ENCODE data around the gene TAAR6.
"Not testable (repeated sequence)": the region's sequence is repeated elsewhere in the genome, so short reads cannot be mapped to it uniquely, and the experiment has no call there.

The TAAR6 gene

GRCh38 chr6:132548746-132549463 is 21.2 kb upstream of the TAAR6 start:
- TF ChIP-seq CTCF (IDR thresholded peaks at IDR 0.05; ENCODE audit: insufficient read depth, low read length, poor library complexity, severe bottlenecking): no peak
- DNase-seq (ENCODE audit: extremely low read depth, insufficient read length): no peak
- Histone ChIP-seq H3K36me3 (ENCODE audit: control insufficient read depth, insufficient read depth, low read length) (no peaks in the 10 kb centered on the region), H3K27me3 (replicated peaks; ENCODE audit: control insufficient read depth, insufficient read depth, low read length) (no peaks in the 10 kb centered on the region; the same call in none of the 2 replicates), H3K4me3 (replicated peaks; ENCODE audit: low read depth, low read length) (no peak overlapping the region)

GRCh38 chr6:132551214-132551613 is 18.9 kb upstream of the TAAR6 start:
- no peaks in the 10 kb centered on the region for H3K36me3 ChIP-seq (ENCODE audit: control insufficient read depth, insufficient read depth, low read length)
- no peak overlapping the region for H3K4me3 ChIP-seq (replicated peaks; ENCODE audit: low read depth, low read length)
- no peaks in the 10 kb centered on the region; the same call in none of the 2 replicates for H3K27me3 ChIP-seq (replicated peaks; ENCODE audit: control insufficient read depth, insufficient read depth, low read length)
- DNase-seq (ENCODE audit: extremely low read depth, insufficient read length): no peak
- no peak for TF ChIP-seq CTCF (IDR thresholded peaks at IDR 0.05; ENCODE audit: insufficient read depth, low read length, poor library complexity, severe bottlenecking)

GRCh38 chr6:132552372-132552771 is 17.8 kb upstream of the TAAR6 start, which contains the start of gene TAAR8:
Gene TAAR8, plus strand, starts transcription at chr6:132552672. Its CDS starts 21 bp downstream, at chr6:132552693.
- DNase-seq (ENCODE audit: extremely low read depth, insufficient read length): no peak
- no peaks in the 10 kb centered on the region; the same call in none of the 2 replicates for H3K27me3 ChIP-seq (replicated peaks; ENCODE audit: control insufficient read depth, insufficient read depth, low read length)
- no peaks in the 10 kb centered on the region for H3K36me3 ChIP-seq (ENCODE audit: control insufficient read depth, insufficient read depth, low read length)
- TF ChIP-seq CTCF (IDR thresholded peaks at IDR 0.05; ENCODE audit: insufficient read depth, low read length, poor library complexity, severe bottlenecking): no peak
- H3K4me3 ChIP-seq (replicated peaks; ENCODE audit: low read depth, low read length): no peak within 1 kb of the TSS

- H3K27me3 ChIP-seq (replicated peaks; ENCODE audit: control insufficient read depth, insufficient read depth, low read length); DNase-seq (ENCODE audit: extremely low read depth, insufficient read length); H3K4me3 ChIP-seq (replicated peaks; ENCODE audit: low read depth, low read length); H3K36me3 ChIP-seq (ENCODE audit: control insufficient read depth, insufficient read depth, low read length): not testable (repeated sequence)
These were observed 10.0 kb upstream of the TAAR6 start for GRCh38 chr6:132560087-132560486.

DNA sequence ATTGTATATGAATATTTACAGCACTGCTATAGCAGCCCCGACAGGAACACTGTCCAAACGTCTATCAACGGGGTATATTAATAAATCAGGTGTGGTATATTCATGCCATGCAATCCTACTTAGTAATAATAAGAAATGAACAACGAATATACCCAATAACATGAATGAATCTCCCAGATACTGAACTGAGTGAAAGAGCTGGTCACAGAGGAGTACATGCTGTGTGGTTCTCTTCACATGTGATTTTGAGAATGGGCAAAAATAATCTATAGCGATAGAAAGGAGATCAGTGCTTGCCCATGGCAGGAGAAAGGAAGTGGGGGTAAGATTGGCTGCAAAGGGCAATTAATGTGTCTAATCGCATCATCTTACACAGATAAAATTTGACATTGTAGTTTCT is 3.7 kb upstream of the TAAR6 start:
- no peak for TF ChIP-seq CTCF (IDR thresholded peaks at IDR 0.05; ENCODE audit: insufficient read depth, low read length, poor library complexity, severe bottlenecking)
- Histone ChIP-seq H3K4me3 (replicated peaks; ENCODE audit: low read depth, low read length) (no peak overlapping the region), H3K36me3 (ENCODE audit: control insufficient read depth, insufficient read depth, low read length) (no peaks in the 10 kb centered on the region), H3K27me3 (replicated peaks; ENCODE audit: control insufficient read depth, insufficient read depth, low read length) (peaks cover 2% of the 10 kb centered on the region)
- no peak for DNase-seq (ENCODE audit: extremely low read depth, insufficient read length)

GRCh38 chr6:132567566-132567965 is 2.6 kb upstream of the TAAR6 start:
- TF ChIP-seq CTCF (IDR thresholded peaks at IDR 0.05; ENCODE audit: insufficient read depth, low read length, poor library complexity, severe bottlenecking): no peak
- peaks cover 2% of the 10 kb centered on the region for H3K27me3 ChIP-seq (replicated peaks; ENCODE audit: control insufficient read depth, insufficient read depth, low read length)
- DNase-seq (ENCODE audit: extremely low read depth, insufficient read length): no peak

More at GRCh38 chr6:132567566-132567965, 2.6 kb upstream of the TAAR6 start:
- H3K36me3 ChIP-seq (ENCODE audit: control insufficient read depth, insufficient read depth, low read length): no peaks in the 10 kb centered on the region
- no peak overlapping the region for H3K4me3 ChIP-seq (replicated peaks; ENCODE audit: low read depth, low read length)

All from GM06990 (cell line).